ENCODE data around the gene ARPC4. TPM values are rescaled to one million over a fixed set of nuclear protein-coding genes. Genes with fewer than 3 reads are reported as not detected.
"Not testable (repeated sequence)": the region's sequence is repeated elsewhere in the genome, so short reads cannot be mapped to it uniquely, and the experiment has no call there.

The ARPC4 gene
- total RNA-seq, 8 experiments from 2014 or later = 75.0 to 158 (median 120) TPM

GRCh38 chr3:9843715-9844438 is 51.0 kb downstream of the ARPC4 start, which contains the start of gene RPUSD3:
RPUSD3 (minus strand) TSS chr3:9844008; CDS start chr3:9843990, 18 bp downstream.
- in situ Hi-C loops (cut with MboI; ENCODE audit: low pct_unique_long_range_greater_than_20kb in 2 of 9, low sequenced_read_pairs in 9 of 9, unreplicated experiment in 9 of 9) = no loop called here
- 0 to 20% (median 5%) methylated on average over 2 to 17 of the region's 42 CpGs; no CpG with 5 or more reads in 1 of the 10 experiments for WGBS, 10 experiments
- ATAC-seq (replicated peaks in 6 of 8) = peak; percentile 95 to 99 (median 99)

GRCh38 chr3:9846231-9846630 is 53.3 kb downstream of the ARPC4 start:
- peaks cover 10 to 12% of the 10 kb centered on the region in 2 donors for H3K4me1 ChIP-seq (replicated peaks in 1 of 2)
- no peak for ATAC-seq (replicated peaks in 6 of 8)
- WGBS, 10 experiments = 50 to 92% (median 67%) methylated on average over 1 to 4 of the region's 6 CpGs; no CpG with 5 or more reads in 5 of the 10 experiments
- H3K27ac ChIP-seq = no peak overlapping the region
- in situ Hi-C loops (cut with MboI; ENCODE audit: low pct_unique_long_range_greater_than_20kb in 2 of 9, low sequenced_read_pairs in 9 of 9, unreplicated experiment in 9 of 9) = no loop called here
- H3K4me3 ChIP-seq = no peak overlapping the region

More at GRCh38 chr3:9843715-9844438, 51.0 kb downstream of the ARPC4 start, which contains the start of gene RPUSD3:
- Histone ChIP-seq H3K4me3 (peak within 1 kb of the TSS; percentile 66 to 94 (median 72)), H3K27ac (peak within 1 kb of the TSS; percentile 24 to 62), H3K4me1 (replicated peaks in 1 of 2) (peaks cover 10 to 12% of the 10 kb centered on the region in 2 donors)

GRCh38 chr3:9846931-9847488 is 54.1 kb downstream of the ARPC4 start:
- in situ Hi-C loops (cut with MboI; ENCODE audit: low pct_unique_long_range_greater_than_20kb in 2 of 9, low sequenced_read_pairs in 9 of 9, unreplicated experiment in 9 of 9) = no loop called here
- Histone ChIP-seq H3K4me3 (no peak overlapping the region), H3K27ac (no peak overlapping the region), H3K4me1 (replicated peaks in 1 of 2) (peaks cover 10 to 12% of the 10 kb centered on the region in 2 donors)
- WGBS, 10 experiments = 80 to 100% (median 91%) methylated on average over 1 to 2 of the region's 6 CpGs; no CpG with 5 or more reads in 4 of the 10 experiments
- ATAC-seq (replicated peaks in 6 of 8) = no peak

GRCh38 chr3:9847870-9848269 is 55.0 kb downstream of the ARPC4 start:
- in situ Hi-C loops (cut with MboI; ENCODE audit: low pct_unique_long_range_greater_than_20kb in 2 of 9, low sequenced_read_pairs in 9 of 9, unreplicated experiment in 9 of 9); ATAC-seq (replicated peaks in 6 of 8); H3K4me3 ChIP-seq; H3K27ac ChIP-seq: not testable (repeated sequence)
- H3K4me1 ChIP-seq (replicated peaks in 1 of 2) = peaks cover 8 to 12% of the 10 kb centered on the region in 2 donors
- WGBS, 10 experiments = 12 to 60% methylated on average over 1 to 5 of the region's 9 CpGs; no CpG with 5 or more reads in 8 of the 10 experiments

DNA sequence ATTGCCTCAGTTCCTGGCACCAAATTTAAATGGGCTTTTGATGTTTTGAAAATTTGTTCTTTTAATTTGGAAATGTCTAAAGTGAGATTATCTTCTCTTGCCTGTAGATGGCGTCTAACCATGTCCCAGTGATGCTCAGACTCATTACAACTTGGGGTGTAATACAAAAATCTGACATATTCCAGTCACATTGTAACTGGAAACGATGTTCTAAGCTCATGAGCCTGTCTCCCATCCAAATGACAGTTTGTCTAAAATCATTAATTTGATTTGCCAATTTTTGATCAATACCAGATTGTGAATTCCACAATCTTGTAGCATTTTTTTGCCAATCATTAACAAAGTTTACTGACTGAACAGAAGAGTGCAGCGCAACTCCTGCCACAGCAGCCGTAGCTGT is 56.0 kb downstream of the ARPC4 start:
- ATAC-seq (replicated peaks in 6 of 8); H3K27ac ChIP-seq; H3K4me3 ChIP-seq; in situ Hi-C loops (cut with MboI; ENCODE audit: low pct_unique_long_range_greater_than_20kb in 2 of 9, low sequenced_read_pairs in 9 of 9, unreplicated experiment in 9 of 9): not testable (repeated sequence)
- WGBS, 10 experiments = 0 to 56% (median 26%) methylated on average over 1 to 4 of the region's 4 CpGs; no CpG with 5 or more reads in 2 of the 10 experiments
- peaks cover 6 to 12% of the 10 kb centered on the region in 2 donors for H3K4me1 ChIP-seq (replicated peaks in 1 of 2)

DNA sequence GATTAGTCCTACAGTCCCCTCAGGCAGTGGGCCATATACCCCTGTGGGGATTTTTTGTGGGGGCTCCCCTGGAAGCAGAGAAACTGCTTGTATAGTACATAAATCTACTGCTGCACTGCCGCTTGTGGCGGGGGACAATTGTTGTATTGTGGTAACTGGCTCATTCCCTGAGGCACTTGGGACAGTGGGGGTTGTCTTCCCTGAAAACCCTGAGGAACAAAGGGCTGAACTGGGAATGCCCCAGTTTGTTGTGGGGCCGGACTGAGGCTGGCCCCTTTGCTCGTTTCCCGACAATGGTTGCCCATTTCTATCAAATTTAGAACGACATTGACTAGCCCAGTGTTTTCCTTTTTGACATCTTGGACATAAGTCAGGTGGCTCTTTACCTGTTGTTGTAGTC is 58.5 kb downstream of the ARPC4 start:
- in situ Hi-C loops (cut with MboI; ENCODE audit: low pct_unique_long_range_greater_than_20kb in 2 of 9, low sequenced_read_pairs in 9 of 9, unreplicated experiment in 9 of 9); H3K4me3 ChIP-seq; ATAC-seq (replicated peaks in 6 of 8); H3K27ac ChIP-seq: not testable (repeated sequence)
- WGBS, 10 experiments = 53 to 90% (median 68%) methylated on average over 1 to 4 of the region's 6 CpGs; no CpG with 5 or more reads in 4 of the 10 experiments
- H3K4me1 ChIP-seq (replicated peaks in 1 of 2) = peaks cover 2 to 12% of the 10 kb centered on the region in 2 donors

- in situ Hi-C loops (cut with MboI; ENCODE audit: low pct_unique_long_range_greater_than_20kb in 2 of 9, low sequenced_read_pairs in 9 of 9, unreplicated experiment in 9 of 9); ATAC-seq (replicated peaks in 6 of 8): not testable (repeated sequence)
- 37 to 100% (median 89%) methylated on average over 2 to 6 of the region's 6 CpGs; no CpG with 5 or more reads in 2 of the 10 experiments for WGBS, 10 experiments
Measured at GRCh38 chr3:9851926-9852325, 59.0 kb downstream of the ARPC4 start.

GRCh38 chr3:9852528-9852927 is 59.6 kb downstream of the ARPC4 start:
- peaks cover 2 to 10% of the 10 kb centered on the region in 2 donors for H3K4me1 ChIP-seq (replicated peaks in 1 of 2)
- in situ Hi-C loops (cut with MboI; ENCODE audit: low pct_unique_long_range_greater_than_20kb in 2 of 9, low sequenced_read_pairs in 9 of 9, unreplicated experiment in 9 of 9) = no loop called here
- no peak overlapping the region for H3K4me3 ChIP-seq
- H3K27ac ChIP-seq = no peak overlapping the region
- 81 to 96% (median 90%) methylated on average over 2 to 5 of the region's 6 CpGs; no CpG with 5 or more reads in 5 of the 10 experiments for WGBS, 10 experiments
- no peak for ATAC-seq (replicated peaks in 6 of 8)

More at GRCh38 chr3:9851926-9852325, 59.0 kb downstream of the ARPC4 start:
- H3K4me1 ChIP-seq (replicated peaks in 1 of 2) = peaks cover 2 to 12% of the 10 kb centered on the region in 2 donors
- H3K4me3 ChIP-seq, H3K27ac ChIP-seq: not testable (repeated sequence)

DNA sequence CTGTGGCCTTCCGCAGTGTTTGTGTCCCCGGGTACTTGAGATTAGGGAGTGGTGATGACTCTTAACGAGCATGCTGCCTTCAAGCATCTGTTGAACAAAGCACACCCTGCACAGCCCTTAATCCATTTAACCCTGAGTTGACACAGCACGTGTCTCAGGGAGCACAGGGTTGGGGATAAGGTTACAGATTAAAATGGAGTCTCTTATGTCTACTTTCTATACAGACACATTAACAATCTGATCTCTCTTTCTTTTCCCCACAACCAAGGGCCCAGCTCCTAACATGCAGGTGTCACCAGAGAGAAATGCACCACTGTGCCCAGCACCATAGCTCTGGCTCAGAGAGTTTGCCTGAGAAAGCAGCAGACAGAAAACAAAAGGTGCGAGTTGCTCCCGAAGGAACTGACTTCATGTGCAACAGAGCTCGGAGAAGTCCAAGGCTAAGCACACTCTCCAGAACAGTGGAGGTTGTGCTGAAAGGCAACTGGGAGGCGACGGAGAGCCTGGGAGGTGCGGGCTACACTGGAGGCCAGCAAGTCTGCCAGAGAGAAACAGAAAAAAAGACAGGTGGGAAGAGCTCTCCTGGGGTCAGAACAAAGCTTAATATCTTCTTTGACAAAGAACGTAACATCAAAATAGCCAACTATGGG is 61.5 kb downstream of the ARPC4 start:
- WGBS, 10 experiments = 60 to 100% (median 96%) methylated on average over 1 to 4 of the region's 11 CpGs; no CpG with 5 or more reads in 1 of the 10 experiments
- H3K27ac ChIP-seq; in situ Hi-C loops (cut with MboI; ENCODE audit: low pct_unique_long_range_greater_than_20kb in 2 of 9, low sequenced_read_pairs in 9 of 9, unreplicated experiment in 9 of 9); H3K4me3 ChIP-seq; ATAC-seq (replicated peaks in 6 of 8); H3K4me1 ChIP-seq (replicated peaks in 1 of 2): not testable (repeated sequence)

DNA sequence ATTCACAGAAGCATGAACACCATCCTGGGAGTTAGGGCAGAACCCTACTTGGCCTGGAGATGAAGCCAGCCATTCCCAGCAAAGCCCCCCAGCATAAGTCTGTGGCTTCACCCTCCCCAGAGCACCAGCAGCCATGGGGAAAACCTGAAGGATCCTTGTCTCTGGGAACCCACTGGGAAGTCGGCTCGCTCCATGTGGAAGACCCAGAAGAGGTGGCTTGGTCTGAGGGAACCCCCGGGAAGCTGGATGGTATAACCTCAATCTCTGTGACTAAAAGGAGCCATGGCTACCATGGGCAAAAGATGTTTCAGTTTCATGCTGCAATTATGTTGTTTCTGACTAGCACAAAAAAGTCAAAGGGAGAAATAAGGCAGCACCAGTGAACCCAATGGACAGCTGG is 62.7 kb downstream of the ARPC4 start:
- ATAC-seq (replicated peaks in 6 of 8) = no peak
- 66 to 100% (median 88%) methylated on average over 2 to 3 of the region's 3 CpGs; no CpG with 5 or more reads in 5 of the 10 experiments for WGBS, 10 experiments
- no peaks in the 10 kb centered on the region for H3K4me1 ChIP-seq (replicated peaks in 1 of 2)
- H3K27ac ChIP-seq = no peak overlapping the region
- in situ Hi-C loops (cut with MboI; ENCODE audit: low pct_unique_long_range_greater_than_20kb in 2 of 9, low sequenced_read_pairs in 9 of 9, unreplicated experiment in 9 of 9) = no loop called here
- H3K4me3 ChIP-seq = no peak overlapping the region
